HEK293 (cell line): ENCODE measurements around the gene MRPL34.
A peak's percentile ranks its signal among the peaks of the same experiment; 100 is the strongest.

Source experiments
- CTCF ChIA-PET: fragments of 350-600 bp; formaldehyde crosslinking; extraction: SDS; loops from one replicate; lab custom pipeline; 2021; ENCODE audit warnings: antibody characterized with exemption; lab: Yijun Ruan, JAX
- POLR2A ChIA-PET: fragments of 300-600 bp; formaldehyde crosslinking; extraction: SDS; loops from one replicate; lab custom pipeline; 2020; ENCODE audit warnings: antibody characterized with exemption, inconsistent platforms; lab: Yijun Ruan, JAX
- H3K27ac ChIP-seq: fragments of 200-500 bp; sonication (Bioruptor generic); 2 replicates; pipeline ENCODE4 v1.5.1; 2014; ENCODE audit warnings: low read depth, low read length, control low read depth, inconsistent platforms; ENCODE audit errors: extremely low read depth
- H3K36me3 ChIP-seq, 2 experiments: fragments of 200-500 bp in 1 of 2; sonication (Bioruptor generic) in 1 of 2; 1 replicate in 1 of 2; 2 replicates in 1 of 2; pipeline ENCODE4 v1.5.1; 2014 to 2017; ENCODE audit warnings: inconsistent platforms in 2 of 2, low read length in 2 of 2; ENCODE audit not compliant: control insufficient read depth in 2 of 2, insufficient read depth in 1 of 2
- H3K4me1 ChIP-seq: fragments of 200-500 bp; sonication (Bioruptor generic); 2 replicates; pipeline ENCODE4 v1.5.1; 2014; ENCODE audit warnings: mild to moderate bottlenecking, low read length, inconsistent platforms; ENCODE audit not compliant: control insufficient read depth, insufficient read depth
- H3K4me3 ChIP-seq: 2 replicates; pipeline ENCODE4 v1.5.1; 2011; ENCODE audit warnings: low read depth, mild to moderate bottlenecking, control low read depth, low read length, moderate library complexity
- H3K9me3 ChIP-seq: fragments of 200-500 bp; sonication (Bioruptor generic); 2 replicates; pipeline ENCODE4 v1.5.1; 2014; ENCODE audit warnings: low read depth, low read length, inconsistent platforms; ENCODE audit not compliant: control insufficient read depth, insufficient read depth
- HIC1 ChIP-seq: fragments of 450-650 bp; formaldehyde crosslinking; IDR thresholded peaks from 2 replicates; pipeline ENCODE4 v1.5.1; 2016; ENCODE audit warnings: missing biosample characterization, missing genetic modification characterization
- KLF1 ChIP-seq: fragments of 450-650 bp; formaldehyde crosslinking; IDR thresholded peaks from 2 replicates; pipeline ENCODE4 v1.5.1; 2016; ENCODE audit warnings: missing biosample characterization, missing genetic modification characterization
- KLF10 ChIP-seq: fragments of 450-650 bp; IDR thresholded peaks from 2 replicates; pipeline ENCODE4 v1.5.1; 2018; ENCODE audit warnings: missing biosample characterization, mild to moderate bottlenecking, missing genetic modification characterization
- KLF9 ChIP-seq: fragments of 450-650 bp; formaldehyde crosslinking; IDR thresholded peaks from 2 replicates; pipeline ENCODE4 v1.5.1; 2016; ENCODE audit warnings: missing biosample characterization, missing genetic modification characterization, low read depth
- PBX3 ChIP-seq: sonication (generic); formaldehyde crosslinking; IDR thresholded peaks from 2 replicates; pipeline ENCODE4 v1.8.1; 2022; ENCODE audit warnings: mild to moderate bottlenecking, moderate library complexity, missing genetic modification reagents
- ZBTB21 ChIP-seq: fragments of 450-650 bp; formaldehyde crosslinking; IDR thresholded peaks from 2 replicates; pipeline ENCODE4 v1.5.1; 2017; ENCODE audit warnings: missing biosample characterization, missing genetic modification characterization
- ZFP37 ChIP-seq: fragments of 450-650 bp; formaldehyde crosslinking; IDR thresholded peaks from 2 replicates; pipeline ENCODE4 v1.5.1; 2016; ENCODE audit warnings: missing biosample characterization, missing genetic modification characterization
- ZNF16 ChIP-seq: fragments of 450-650 bp; formaldehyde crosslinking; IDR thresholded peaks from 2 replicates; pipeline ENCODE4 v1.5.1; 2016; ENCODE audit warnings: low read depth, missing biosample characterization, missing genetic modification characterization
- ZNF423 ChIP-seq: fragments of 450-650 bp; formaldehyde crosslinking; IDR thresholded peaks from 2 replicates; pipeline ENCODE4 v1.5.1; 2016; ENCODE audit warnings: missing biosample characterization, missing genetic modification characterization
- ZNF561 ChIP-seq: fragments of 450-650 bp; IDR thresholded peaks from 2 replicates; pipeline ENCODE4 v1.5.1; 2018; ENCODE audit warnings: missing biosample characterization, missing genetic modification characterization, borderline replicate concordance
- ZNF600 ChIP-seq: fragments of 450-650 bp; formaldehyde crosslinking; IDR thresholded peaks from 2 replicates; pipeline ENCODE4 v1.5.1; 2016; ENCODE audit warnings: missing biosample characterization, missing genetic modification characterization
- ZNF843 ChIP-seq: fragments of 450-650 bp; formaldehyde crosslinking; IDR thresholded peaks from 2 replicates; pipeline ENCODE4 v1.5.1; 2016; ENCODE audit warnings: missing biosample characterization, missing genetic modification characterization
- ZSCAN30 ChIP-seq: fragments of 450-650 bp; IDR thresholded peaks from 2 replicates; pipeline ENCODE4 v1.5.1; 2018; ENCODE audit warnings: missing biosample characterization, mild to moderate bottlenecking, missing genetic modification characterization, moderate library complexity
- TF ChIP-seq, protein P1 (sequence below): fragments of 450-650 bp; formaldehyde crosslinking; IDR thresholded peaks from 2 replicates; pipeline ENCODE4 v1.5.1; 2016; ENCODE audit warnings: missing biosample characterization, missing genetic modification characterization
- TF ChIP-seq, protein P2 (sequence below): fragments of 450-650 bp; formaldehyde crosslinking; IDR thresholded peaks from 2 replicates; pipeline ENCODE4 v1.5.1; 2017; ENCODE audit warnings: missing biosample characterization, mild to moderate bottlenecking, missing genetic modification characterization, moderate library complexity
- TF ChIP-seq, protein P3 (sequence below): fragments of 450-650 bp; IDR thresholded peaks from 2 replicates; pipeline ENCODE4 v1.5.1; 2018; ENCODE audit warnings: missing biosample characterization, mild to moderate bottlenecking, missing genetic modification characterization
- TF ChIP-seq, protein P4 (sequence below): fragments of 450-650 bp; IDR thresholded peaks from 2 replicates; pipeline ENCODE4 v1.5.1; 2018; ENCODE audit warnings: missing biosample characterization, missing genetic modification characterization
- TF ChIP-seq, protein P5 (sequence below): fragments of 450-650 bp; formaldehyde crosslinking; IDR thresholded peaks from 2 replicates; pipeline ENCODE4 v1.5.1; 2016; ENCODE audit warnings: missing biosample characterization, missing genetic modification characterization

Gene MRPL34

GRCh38 chr19:17332360-17332676 lies 26.6 kb downstream of the MRPL34 start:
- ChIA-PET POLR2A (interaction anchor here (0.6 to 7.6 kb wide), 10 partner anchors 10 to 611 kb away, joined by 3 to 64 read pairs (median 7); partner anchors contain the start of genes BABAM1, DDA1, MRPL34 and NR2F6), CTCF (interaction anchor here (0.6 to 2.4 kb wide), 8 partner anchors 13 to 694 kb away, joined by 3 to 9 read pairs (median 3); no protein-coding TSS in a partner anchor)
- H3K4me1 ChIP-seq: peaks cover 4% of the 10 kb centered on the region; the same call in 1 of the 2 replicates
- H3K4me3 ChIP-seq: no peak overlapping the region
- peaks cover 0 to 17% of the 10 kb centered on the region in 2 experiments; a peak in 2 of 3 replicates for H3K36me3 ChIP-seq
- H3K9me3 ChIP-seq: no peaks in the 10 kb centered on the region
- no peak overlapping the region for H3K27ac ChIP-seq
- TF ChIP-seq, protein P1, sequence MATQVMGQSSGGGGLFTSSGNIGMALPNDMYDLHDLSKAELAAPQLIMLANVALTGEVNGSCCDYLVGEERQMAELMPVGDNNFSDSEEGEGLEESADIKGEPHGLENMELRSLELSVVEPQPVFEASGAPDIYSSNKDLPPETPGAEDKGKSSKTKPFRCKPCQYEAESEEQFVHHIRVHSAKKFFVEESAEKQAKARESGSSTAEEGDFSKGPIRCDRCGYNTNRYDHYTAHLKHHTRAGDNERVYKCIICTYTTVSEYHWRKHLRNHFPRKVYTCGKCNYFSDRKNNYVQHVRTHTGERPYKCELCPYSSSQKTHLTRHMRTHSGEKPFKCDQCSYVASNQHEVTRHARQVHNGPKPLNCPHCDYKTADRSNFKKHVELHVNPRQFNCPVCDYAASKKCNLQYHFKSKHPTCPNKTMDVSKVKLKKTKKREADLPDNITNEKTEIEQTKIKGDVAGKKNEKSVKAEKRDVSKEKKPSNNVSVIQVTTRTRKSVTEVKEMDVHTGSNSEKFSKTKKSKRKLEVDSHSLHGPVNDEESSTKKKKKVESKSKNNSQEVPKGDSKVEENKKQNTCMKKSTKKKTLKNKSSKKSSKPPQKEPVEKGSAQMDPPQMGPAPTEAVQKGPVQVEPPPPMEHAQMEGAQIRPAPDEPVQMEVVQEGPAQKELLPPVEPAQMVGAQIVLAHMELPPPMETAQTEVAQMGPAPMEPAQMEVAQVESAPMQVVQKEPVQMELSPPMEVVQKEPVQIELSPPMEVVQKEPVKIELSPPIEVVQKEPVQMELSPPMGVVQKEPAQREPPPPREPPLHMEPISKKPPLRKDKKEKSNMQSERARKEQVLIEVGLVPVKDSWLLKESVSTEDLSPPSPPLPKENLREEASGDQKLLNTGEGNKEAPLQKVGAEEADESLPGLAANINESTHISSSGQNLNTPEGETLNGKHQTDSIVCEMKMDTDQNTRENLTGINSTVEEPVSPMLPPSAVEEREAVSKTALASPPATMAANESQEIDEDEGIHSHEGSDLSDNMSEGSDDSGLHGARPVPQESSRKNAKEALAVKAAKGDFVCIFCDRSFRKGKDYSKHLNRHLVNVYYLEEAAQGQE (tag by site-specific recombination): peak; percentile 98
- TF ChIP-seq ZFP37 (tag by site-specific recombination): no peak

DNA sequence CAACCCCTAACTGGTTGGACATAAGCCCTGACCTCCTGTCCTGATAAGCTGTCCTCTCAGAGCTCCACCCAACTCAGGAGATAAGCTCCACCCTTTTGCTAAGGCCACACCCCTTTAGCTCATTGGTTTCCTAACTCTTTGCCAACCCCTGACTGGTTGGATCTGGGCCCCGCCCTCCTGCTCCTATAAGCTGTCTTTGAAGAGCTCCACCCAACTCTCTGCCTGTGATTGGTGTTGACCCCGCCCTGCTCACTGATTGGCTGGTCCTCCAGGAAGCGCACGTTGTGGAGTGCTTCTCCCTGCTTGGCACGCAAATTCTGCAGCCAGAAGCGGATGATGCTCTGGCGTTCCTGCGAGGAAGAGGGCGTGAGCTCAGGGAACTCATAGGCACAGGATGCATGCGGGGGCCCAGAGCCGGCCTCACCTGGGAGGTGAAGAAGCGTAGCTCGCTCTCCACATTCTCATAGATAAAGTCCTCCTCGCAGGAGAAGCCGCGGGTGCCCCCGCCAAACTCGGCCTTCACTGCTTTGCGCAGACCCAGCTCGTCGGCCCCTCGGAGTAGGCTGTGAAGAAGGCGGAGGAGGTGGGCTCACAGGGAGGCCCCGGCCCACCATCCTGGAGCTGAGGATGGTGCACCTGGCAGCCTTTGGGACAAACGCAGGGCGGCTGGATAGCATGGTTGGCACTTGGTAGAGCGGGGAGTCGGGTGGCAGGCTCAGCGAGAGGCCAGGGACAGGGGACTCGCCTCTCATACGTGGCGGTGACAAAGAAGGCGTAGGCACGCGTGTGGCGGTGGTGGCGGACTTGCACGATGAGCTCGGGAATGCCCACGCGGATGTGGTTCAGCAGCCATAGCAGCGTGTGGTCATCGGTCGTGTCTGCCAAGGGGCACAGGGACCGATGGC lies 27.3 kb downstream of the MRPL34 start:
- peaks cover 4% of the 10 kb centered on the region for H3K4me1 ChIP-seq
- no peak overlapping the region for H3K27ac ChIP-seq
- H3K36me3 ChIP-seq: peaks cover 0 to 17% of the 10 kb centered on the region in 2 experiments; a peak in 2 of 3 replicates
- ChIA-PET POLR2A (interaction anchor here (0.6 to 7.6 kb wide), 13 partner anchors 9 to 610 kb away, joined by 3 to 64 read pairs (median 5); partner anchors contain the start of genes ABHD8, BABAM1, DDA1 and MRPL34), CTCF (interaction anchor here (0.6 to 2.4 kb wide), 14 partner anchors 12 to 694 kb away, joined by 3 to 9 read pairs (median 4); partner anchors contain the start of gene MRPL34)
- no peak overlapping the region for H3K4me3 ChIP-seq
- H3K9me3 ChIP-seq: no peaks in the 10 kb centered on the region
- no peak for TF ChIP-seq ZNF561 (tag by site-specific recombination)
- TF ChIP-seq, protein P2, sequence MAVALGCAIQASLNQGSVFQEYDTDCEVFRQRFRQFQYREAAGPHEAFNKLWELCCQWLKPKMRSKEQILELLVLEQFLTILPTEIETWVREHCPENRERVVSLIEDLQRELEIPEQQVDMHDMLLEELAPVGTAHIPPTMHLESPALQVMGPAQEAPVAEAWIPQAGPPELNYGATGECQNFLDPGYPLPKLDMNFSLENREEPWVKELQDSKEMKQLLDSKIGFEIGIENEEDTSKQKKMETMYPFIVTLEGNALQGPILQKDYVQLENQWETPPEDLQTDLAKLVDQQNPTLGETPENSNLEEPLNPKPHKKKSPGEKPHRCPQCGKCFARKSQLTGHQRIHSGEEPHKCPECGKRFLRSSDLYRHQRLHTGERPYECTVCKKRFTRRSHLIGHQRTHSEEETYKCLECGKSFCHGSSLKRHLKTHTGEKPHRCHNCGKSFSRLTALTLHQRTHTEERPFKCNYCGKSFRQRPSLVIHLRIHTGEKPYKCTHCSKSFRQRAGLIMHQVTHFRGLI (tag by site-specific recombination): no peak
- TF ChIP-seq, protein P3, sequence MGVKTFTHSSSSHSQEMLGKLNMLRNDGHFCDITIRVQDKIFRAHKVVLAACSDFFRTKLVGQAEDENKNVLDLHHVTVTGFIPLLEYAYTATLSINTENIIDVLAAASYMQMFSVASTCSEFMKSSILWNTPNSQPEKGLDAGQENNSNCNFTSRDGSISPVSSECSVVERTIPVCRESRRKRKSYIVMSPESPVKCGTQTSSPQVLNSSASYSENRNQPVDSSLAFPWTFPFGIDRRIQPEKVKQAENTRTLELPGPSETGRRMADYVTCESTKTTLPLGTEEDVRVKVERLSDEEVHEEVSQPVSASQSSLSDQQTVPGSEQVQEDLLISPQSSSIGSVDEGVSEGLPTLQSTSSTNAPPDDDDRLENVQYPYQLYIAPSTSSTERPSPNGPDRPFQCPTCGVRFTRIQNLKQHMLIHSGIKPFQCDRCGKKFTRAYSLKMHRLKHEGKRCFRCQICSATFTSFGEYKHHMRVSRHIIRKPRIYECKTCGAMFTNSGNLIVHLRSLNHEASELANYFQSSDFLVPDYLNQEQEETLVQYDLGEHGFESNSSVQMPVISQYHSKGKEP (tag by site-specific recombination): peak; percentile 94
- 0 out of 2 replicates have a peak, but pooled peaks have one; percentile 56 for TF ChIP-seq PBX3
- no peak for TF ChIP-seq ZNF16 (tag by site-specific recombination)
- TF ChIP-seq, protein P4, sequence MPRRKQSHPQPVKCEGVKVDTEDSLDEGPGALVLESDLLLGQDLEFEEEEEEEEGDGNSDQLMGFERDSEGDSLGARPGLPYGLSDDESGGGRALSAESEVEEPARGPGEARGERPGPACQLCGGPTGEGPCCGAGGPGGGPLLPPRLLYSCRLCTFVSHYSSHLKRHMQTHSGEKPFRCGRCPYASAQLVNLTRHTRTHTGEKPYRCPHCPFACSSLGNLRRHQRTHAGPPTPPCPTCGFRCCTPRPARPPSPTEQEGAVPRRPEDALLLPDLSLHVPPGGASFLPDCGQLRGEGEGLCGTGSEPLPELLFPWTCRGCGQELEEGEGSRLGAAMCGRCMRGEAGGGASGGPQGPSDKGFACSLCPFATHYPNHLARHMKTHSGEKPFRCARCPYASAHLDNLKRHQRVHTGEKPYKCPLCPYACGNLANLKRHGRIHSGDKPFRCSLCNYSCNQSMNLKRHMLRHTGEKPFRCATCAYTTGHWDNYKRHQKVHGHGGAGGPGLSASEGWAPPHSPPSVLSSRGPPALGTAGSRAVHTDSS (tag by site-specific recombination): no peak
- peak; percentile 96 for TF ChIP-seq KLF1 (tag by site-specific recombination)
- TF ChIP-seq HIC1 (tag by site-specific recombination): peak; percentile 80
- TF ChIP-seq KLF10 (tag by site-specific recombination): peak; percentile 98
- TF ChIP-seq, protein P5, sequence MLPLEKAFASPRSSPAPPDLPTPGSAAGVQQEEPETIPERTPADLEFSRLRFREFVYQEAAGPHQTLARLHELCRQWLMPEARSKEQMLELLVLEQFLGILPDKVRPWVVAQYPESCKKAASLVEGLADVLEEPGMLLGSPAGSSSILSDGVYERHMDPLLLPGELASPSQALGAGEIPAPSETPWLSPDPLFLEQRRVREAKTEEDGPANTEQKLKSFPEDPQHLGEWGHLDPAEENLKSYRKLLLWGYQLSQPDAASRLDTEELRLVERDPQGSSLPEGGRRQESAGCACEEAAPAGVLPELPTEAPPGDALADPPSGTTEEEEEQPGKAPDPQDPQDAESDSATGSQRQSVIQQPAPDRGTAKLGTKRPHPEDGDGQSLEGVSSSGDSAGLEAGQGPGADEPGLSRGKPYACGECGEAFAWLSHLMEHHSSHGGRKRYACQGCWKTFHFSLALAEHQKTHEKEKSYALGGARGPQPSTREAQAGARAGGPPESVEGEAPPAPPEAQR (tag by site-specific recombination): no peak
- TF ChIP-seq KLF9: peak; percentile 48
- TF ChIP-seq ZNF843 (tag by site-specific recombination): no peak
- no peak for TF ChIP-seq ZBTB21 (tag by site-specific recombination)
- TF ChIP-seq ZSCAN30 (tag by site-specific recombination): no peak
- 0 out of 2 replicates have a peak, but pooled peaks have one; percentile 10 for TF ChIP-seq ZNF600 (tag by site-specific recombination)
- TF ChIP-seq ZNF423 (tag by site-specific recombination): no peak
